IMR-90 (cell line): ENCODE measurements around the gene DENND2C. TPM values are rescaled to one million over a fixed set of nuclear protein-coding genes. Genes with fewer than 3 reads are reported as not detected.
A peak's percentile ranks its signal among the peaks of the same experiment; 100 is the strongest.

Experiments
- ATAC-seq: fragments of 200-7000 bp; cut with Tn5 transposase; 2 replicates; pipeline ENCODE4 v1.9.1; 2020; ENCODE audit warnings: low read depth, mild to moderate bottlenecking, moderate library complexity
- Bru-seq: library from RNA; stranded (reverse); fragments of 400-500 nt; gene quantifications from one replicate; lab custom pipeline; 2021; lab: Mats Ljungman, UMichigan
- BruChase-seq, 2 experiments: library from RNA; stranded (reverse); fragments of 400-500 nt; gene quantifications; one replicate each; lab custom pipeline; 2021; lab: Mats Ljungman, UMichigan
- BruUV-seq: library from RNA; stranded (reverse); fragments of 400-500 nt; replicated peaks from 2 replicates; lab custom pipeline; 2021; lab: Mats Ljungman, UMichigan
- CTCF ChIA-PET: fragments of 300-600 bp; formaldehyde crosslinking; extraction: SDS; loops from one replicate; lab custom pipeline; 2021; ENCODE audit warnings: antibody characterized with exemption; lab: Yijun Ruan, JAX
- POLR2A ChIA-PET: fragments of 300-600 bp; sonication (Branson Sonifier 250); formaldehyde crosslinking; loops from one replicate; lab custom pipeline; 2022; ENCODE audit warnings: antibody characterized with exemption; ENCODE audit not compliant: unreplicated experiment; lab: Charles Lee
- DNase-seq: peaks from one replicate; pipeline ENCODE4 v3.0.0; 2013
- H2AFZ ChIP-seq: replicated peaks from 2 replicates; pipeline ENCODE3; 2013; ENCODE audit warnings: low read length, mild to moderate bottlenecking; ENCODE audit not compliant: poor library complexity
- H2AK5ac ChIP-seq: 2 replicates; pipeline ENCODE4 v1.6.1; 2013; ENCODE audit warnings: low read depth, low read length, inconsistent platforms
- H2AK9ac ChIP-seq: replicated peaks from 2 replicates; pipeline ENCODE3; 2013; ENCODE audit warnings: mild to moderate bottlenecking, low read depth, low read length, moderate library complexity; ENCODE audit not compliant: poor library complexity
- H2BK120ac ChIP-seq: 2 replicates; pipeline ENCODE4 v1.6.1; 2013; ENCODE audit warnings: low read depth, low read length, inconsistent platforms
- H2BK15ac ChIP-seq: 3 replicates; pipeline ENCODE4 v1.6.1; 2013; ENCODE audit warnings: low read depth, low read length, inconsistent platforms
- H2BK20ac ChIP-seq: 2 replicates; pipeline ENCODE4 v1.6.1; 2013; ENCODE audit warnings: low read depth, mild to moderate bottlenecking, inconsistent platforms, low read length, moderate library complexity
- H2BK5ac ChIP-seq: 2 replicates; pipeline ENCODE4 v1.6.1; 2013; ENCODE audit warnings: mild to moderate bottlenecking, low read depth, low read length, inconsistent platforms; ENCODE audit not compliant: poor library complexity, severe bottlenecking
- H3K14ac ChIP-seq: replicated peaks from 2 replicates; pipeline ENCODE4 v1.6.1; 2013; ENCODE audit warnings: low read depth, low read length, inconsistent platforms
- H3K18ac ChIP-seq: 2 replicates; pipeline ENCODE4 v1.6.1; 2013; ENCODE audit warnings: low read depth, low read length, control low read depth
- H3K23ac ChIP-seq: 2 replicates; pipeline ENCODE4 v1.6.1; 2013; ENCODE audit warnings: low read depth, low read length, inconsistent platforms
- H3K27ac ChIP-seq: 2 replicates; pipeline ENCODE4 v1.5.1; 2013; ENCODE audit warnings: mild to moderate bottlenecking, control low read depth, low read length; ENCODE audit not compliant: insufficient read depth
- H3K27me3 ChIP-seq: 2 replicates; pipeline ENCODE4 v1.6.1; 2013; ENCODE audit warnings: low read length; ENCODE audit not compliant: control insufficient read depth, insufficient read depth
- H3K36me3 ChIP-seq: 2 replicates; pipeline ENCODE4 v1.6.1; 2013; ENCODE audit warnings: low read length, mixed read lengths; ENCODE audit not compliant: control insufficient read depth, insufficient read depth
- H3K4ac ChIP-seq: 2 replicates; pipeline ENCODE4 v1.6.1; 2013; ENCODE audit warnings: low read depth, low read length, inconsistent platforms
- H3K4me1 ChIP-seq: 2 replicates; pipeline ENCODE4 v1.6.1; 2013; ENCODE audit warnings: low read length, mixed read lengths; ENCODE audit not compliant: control insufficient read depth, insufficient read depth
- H3K4me2 ChIP-seq: 2 replicates; pipeline ENCODE4 v1.6.1; 2013; ENCODE audit warnings: low read depth, mild to moderate bottlenecking, control low read depth, low read length, moderate library complexity
- H3K4me3 ChIP-seq: 2 replicates; pipeline ENCODE4 v1.5.1; 2013; ENCODE audit warnings: low read depth, mild to moderate bottlenecking, control low read depth, low read length, moderate library complexity; ENCODE audit not compliant: insufficient read depth
- H3K56ac ChIP-seq: 2 replicates; pipeline ENCODE4 v1.6.1; 2013; ENCODE audit warnings: low read length, inconsistent platforms; ENCODE audit not compliant: insufficient read depth; ENCODE audit errors: extremely low read depth
- H3K79me1 ChIP-seq, 2 experiments: 2 replicates each; pipeline ENCODE4 v1.6.1; 2013; ENCODE audit warnings: low read length in 2 of 2, inconsistent platforms in 1 of 2, low read depth in 1 of 2
- H3K9ac ChIP-seq: 2 replicates; pipeline ENCODE4 v1.6.1; 2013; ENCODE audit warnings: low read depth, low read length, control low read depth
- H3K9me1 ChIP-seq: 2 replicates; pipeline ENCODE4 v1.6.1; 2013; ENCODE audit warnings: low read length, inconsistent platforms; ENCODE audit not compliant: insufficient read depth
- H3K9me3 ChIP-seq: 2 replicates; pipeline ENCODE4 v1.6.1; 2013; ENCODE audit warnings: low read length; ENCODE audit not compliant: control insufficient read depth, insufficient read depth
- H4K20me1 ChIP-seq: 2 replicates; pipeline ENCODE4 v1.6.1; 2013; ENCODE audit warnings: low read length, inconsistent platforms; ENCODE audit not compliant: insufficient read depth
- H4K5ac ChIP-seq: 2 replicates; pipeline ENCODE4 v1.6.1; 2013; ENCODE audit warnings: mild to moderate bottlenecking, low read depth, low read length, control low read depth
- H4K8ac ChIP-seq, 2 experiments: 2 replicates each; pipeline ENCODE4 v1.6.1; 2013; ENCODE audit warnings: low read depth in 2 of 2, low read length in 2 of 2, control low read depth in 1 of 2, inconsistent platforms in 1 of 2
- H4K91ac ChIP-seq: 2 replicates; pipeline ENCODE4 v1.6.1; 2013; ENCODE audit warnings: low read depth, low read length, inconsistent platforms; ENCODE audit not compliant: insufficient read depth
- MAZ ChIP-seq: IDR thresholded peaks from 2 replicates; pipeline ENCODE4 v1.6.1; 2012; ENCODE audit warnings: low read depth, mild to moderate bottlenecking, low read length, improper control_type of control experiment, moderate library complexity, borderline replicate concordance
- RFX5 ChIP-seq: IDR thresholded peaks from 2 replicates; pipeline ENCODE4 v1.8.0; 2012; ENCODE audit warnings: low read depth, mild to moderate bottlenecking, low read length, moderate library complexity
- WGBS, 2 experiments: methylation state at CpG; one replicate each; pipeline versions ENCODE4 v1.1.5 to v1.1.7; 2013; ENCODE audit warnings: missing lambda C conversion rate in 2 of 2; ENCODE audit not compliant: insufficient read length in 1 of 2; ENCODE audit errors: extremely low coverage in 2 of 2; 5-methylcytosine and 5-hydroxymethylcytosine counted together
- dilution Hi-C: fragments of 300-500 bp; cut with HindIII; formaldehyde crosslinking; loops from one replicate; pipeline ENCODE4 v1.14.3; 2018; ENCODE audit warnings: low sequenced_read_pairs; ENCODE audit not compliant: unreplicated experiment
- in situ Hi-C: fragments of 300-500 bp; cut with MboI; formaldehyde crosslinking; loops from 3 replicates; pipeline ENCODE4 v1.14.3; 2019; ENCODE audit warnings: low sequenced_read_pairs, inconsistent platforms, mixed read lengths
- intact Hi-C: fragments of 100-400 bp; cut with micrococcal nuclease; formaldehyde crosslinking; loops from 2 replicates; pipeline ENCODE4 v1.10.0; 2022
- long read RNA-seq: library from polyadenylated mRNA; unstranded; transcript quantifications from one replicate; pipeline ENCODE4 v2.0.0, GENCODE V29; 2021; ENCODE audit not compliant: unreplicated experiment
- polyA plus RNA-seq, 3 experiments: library from polyadenylated mRNA; depleted of rRNA; stranded (reverse); fragments of >200 nt; gene quantifications; 2 replicates each; pipeline ENCODE4 v1.2.3, GENCODE V29; 2012; ENCODE audit warnings: low replicate concordance in 1 of 3
- total RNA-seq: library from RNA; depleted of rRNA; stranded (reverse); fragments of >200 nt; gene quantifications from 2 replicates; pipeline ENCODE4 v1.2.3, GENCODE V29; 2012; rRNA removed

Gene DENND2C
- total RNA-seq (2.2 and 3.1 TPM in 2 replicates), polyA plus RNA-seq (2012; rRNA removed) (0.53 and 0.58 TPM in 2 replicates), Bru-seq, nascent RNA (percentile 47 among the genes with signal in this experiment), BruChase-seq, experiment 1, labeled RNA remaining after a 6-hour chase (percentile 42 among the genes with signal in this experiment), BruChase-seq, experiment 2, labeled RNA remaining after a 2-hour chase (percentile 45 among the genes with signal in this experiment)
- polyA plus RNA-seq (2012; cell fraction: cytosol; rRNA removed), result 0.08 and 0.13 TPM in 2 replicates
- 0.29 and 1.9 TPM in 2 replicates for polyA plus RNA-seq (2012; cell fraction: nucleus; rRNA removed; ENCODE audit: low replicate concordance)
- long read RNA-seq, result 0 reads

DNA sequence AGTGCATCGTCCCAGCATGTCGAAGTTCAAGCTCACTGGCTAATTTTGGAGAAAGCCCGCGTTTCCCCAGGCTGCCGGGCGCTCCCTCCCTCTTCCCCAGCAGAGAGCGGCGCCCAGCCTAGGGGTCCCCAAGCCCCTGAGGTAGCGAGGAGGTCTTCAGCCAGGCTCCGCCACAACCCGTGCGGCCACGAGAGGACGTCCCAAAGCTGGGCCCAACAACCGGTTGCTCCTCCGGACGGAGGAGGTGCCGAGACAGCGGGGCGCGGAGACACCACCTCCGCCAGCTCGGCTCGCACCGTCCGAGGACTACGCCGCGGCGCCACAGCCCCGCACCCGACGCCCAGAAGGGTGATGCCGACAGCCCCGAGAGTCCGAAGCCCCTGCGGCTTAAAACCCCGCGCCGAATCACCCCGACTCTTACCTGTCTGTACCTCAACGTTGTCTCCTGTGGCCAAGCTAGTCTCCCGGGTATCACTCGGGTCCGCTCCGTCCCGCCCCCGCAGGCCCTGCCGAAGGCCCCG, at the start of gene DENND2C:
Gene DENND2C (minus strand): TSS at position 488 of the 521 bp plus-strand sequence. CDS start 44,065 bp downstream, outside the sequence.
- Histone ChIP-seq H3K18ac (no peak within 1 kb of the TSS), H2BK20ac (no peak within 1 kb of the TSS), H3K36me3 (no peaks in the 10 kb centered on the region), H2AK5ac (no peak within 1 kb of the TSS), H3K79me1 (no peaks in the 10 kb centered on the region), H3K23ac (peak within 1 kb of the TSS; percentile 34), H3K4me2 (peak within 1 kb of the TSS; percentile 97), H4K91ac (no peak within 1 kb of the TSS), H3K4me1 (no peaks in the 10 kb centered on the region), H2BK15ac (no peak within 1 kb of the TSS), H4K5ac (no peak within 1 kb of the TSS), H3K9me1 (0 out of 2 replicates have a peak, but pooled peaks cover 3% of the 10 kb centered on the region), H3K4me3 (peak within 1 kb of the TSS; percentile 92), H3K56ac (no peak within 1 kb of the TSS), H3K9ac (peak within 1 kb of the TSS; percentile 58), H2BK5ac (peak within 1 kb of the TSS; percentile 35), H3K14ac (0 out of 2 replicates have a peak within 1 kb of the TSS, but pooled peaks have one; percentile 30), H4K20me1 (no peaks in the 10 kb centered on the region), H3K27ac (no peak within 1 kb of the TSS; the same call in 1 of the 2 replicates), H2AK9ac (peak within 1 kb of the TSS; percentile 45), H2AFZ (peak within 1 kb of the TSS; percentile 96), H3K27me3 (peaks cover 3% of the 10 kb centered on the region), H4K8ac (peak within 1 kb of the TSS in 1 of 2 experiments; percentile 45; a peak in 1 of 4 replicates), H3K9me3 (no peaks in the 10 kb centered on the region), H2BK120ac (peak within 1 kb of the TSS; percentile 9; the same call in 1 of the 2 replicates), H3K4ac (peak within 1 kb of the TSS; percentile 40; the same call in 1 of the 2 replicates)
- POLR2A ChIA-PET, result no interaction called here
- BruUV-seq, result no TSS peak
- ATAC-seq, result peak; percentile 72
- TF ChIP-seq RFX5 (no peak), MAZ (0 out of 2 replicates have a peak, but pooled peaks have one; percentile 22)
- in situ Hi-C loops, result no loop called here
- no peak for DNase-seq
- dilution Hi-C loops, result no loop called here
- intact Hi-C loops, result loop anchor here (2.0 to 5.0 kb wide), 4 partner anchors 52 to 691 kb away; partner anchors contain the start of genes BCAS2 and OLFML3
- 0% methylated on average over 12 of the region's 50 CpGs; no CpG with 5 or more reads in 1 of the 2 experiments for WGBS, 2 experiments
- CTCF ChIA-PET, result interaction anchor here (0.8 to 1.0 kb wide), 2 partner anchors 47 to 57 kb away, joined by 3 read pairs; partner anchors contain the start of gene NRAS
